ENCODE measurements around the gene UQCC2. TPM values are rescaled to one million over a fixed set of nuclear protein-coding genes. Genes with fewer than 3 reads are reported as not detected.

UQCC2 gene
- polyA plus RNA-seq, 1 of the 3 experiments (the other 2 are of a cell fraction), result 59.0 TPM

DNA sequence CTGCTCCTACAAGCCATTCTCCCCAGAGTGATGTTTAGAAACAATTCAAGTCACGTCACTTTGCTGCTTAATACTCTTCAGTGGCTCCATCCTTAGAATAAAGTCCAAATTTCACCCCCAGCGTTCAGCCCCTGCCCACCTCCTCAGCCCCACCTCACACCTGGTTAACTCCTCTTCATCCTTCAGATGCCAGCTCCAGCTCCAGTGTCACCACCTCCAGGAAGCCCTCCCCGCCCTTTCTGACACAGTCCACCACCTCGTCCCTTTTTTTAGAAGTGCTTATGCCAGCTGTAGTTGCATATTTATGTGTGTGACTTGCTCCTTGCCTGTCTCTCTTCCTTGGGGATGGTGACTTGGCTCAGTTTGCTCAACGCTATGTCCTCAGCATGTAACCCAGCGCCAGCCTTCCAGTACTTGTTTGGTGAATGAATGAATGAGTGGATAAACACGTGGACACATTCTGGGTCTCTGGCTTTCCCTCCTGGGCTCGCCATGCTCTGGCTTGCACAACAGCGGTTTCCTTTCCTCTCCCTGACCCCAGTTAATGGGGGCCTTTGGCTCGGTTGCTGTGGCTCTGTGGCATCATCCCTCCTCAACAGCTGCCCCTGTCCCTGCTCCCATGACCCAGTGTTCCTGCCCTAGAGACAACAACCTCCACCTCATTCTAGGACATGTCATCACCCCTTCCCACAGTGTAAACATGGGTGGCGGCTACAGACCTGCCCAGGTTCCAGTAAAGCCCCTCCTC, 38.9 kb upstream of the UQCC2 start:
- 66% methylated on average over 10 of the region's 11 CpGs for WGBS (ENCODE audit: low lambda C conversion rate)
- H3F3A ChIP-seq (replicated peaks; ENCODE audit: insufficient read depth), result no peaks in the 10 kb centered on the region
- H3K9ac ChIP-seq, result no peak overlapping the region
- H3K27ac ChIP-seq (ENCODE audit: low read depth in 2 of 2, low read length in 1 of 2), result no peak overlapping the region
- H2AFZ ChIP-seq (ENCODE audit: low read depth), result no peak overlapping the region
- TF ChIP-seq RXRA (IDR thresholded peaks at IDR 0.05; ENCODE audit: borderline replicate concordance, low read depth) (no peak), FOXM1 (IDR thresholded peaks at IDR 0.05; ENCODE audit: low read depth) (no peak), TAF1 (IDR thresholded peaks at IDR 0.05; ENCODE audit: borderline replicate concordance, low read depth, low read length) (no peak), SMC3 (IDR thresholded peaks at IDR 0.05; ENCODE audit: low read depth, low read length) (no peak), MEF2A (IDR thresholded peaks at IDR 0.05; ENCODE audit: borderline replicate concordance, low read depth) (no peak), FOSL2 (IDR thresholded peaks at IDR 0.05; ENCODE audit: borderline replicate concordance, low read depth) (no peak), RFX5 (IDR thresholded peaks at IDR 0.05; ENCODE audit: low read length) (no peak), EP300 (IDR thresholded peaks at IDR 0.05; ENCODE audit: borderline replicate concordance in 1 of 2, low read depth in 1 of 2, low read length in 1 of 2) (no peak), GATA2 (CRISPR knock-in tag; IDR thresholded peaks at IDR 0.05) (no peak), POLR2AphosphoS5 (IDR thresholded peaks at IDR 0.05; ENCODE audit: low read depth, low read length) (no peak), TCF12 (IDR thresholded peaks at IDR 0.05) (no peak), GABPA (IDR thresholded peaks at IDR 0.05; ENCODE audit: low read depth) (no peak)
- TF ChIP-seq, protein P1, sequence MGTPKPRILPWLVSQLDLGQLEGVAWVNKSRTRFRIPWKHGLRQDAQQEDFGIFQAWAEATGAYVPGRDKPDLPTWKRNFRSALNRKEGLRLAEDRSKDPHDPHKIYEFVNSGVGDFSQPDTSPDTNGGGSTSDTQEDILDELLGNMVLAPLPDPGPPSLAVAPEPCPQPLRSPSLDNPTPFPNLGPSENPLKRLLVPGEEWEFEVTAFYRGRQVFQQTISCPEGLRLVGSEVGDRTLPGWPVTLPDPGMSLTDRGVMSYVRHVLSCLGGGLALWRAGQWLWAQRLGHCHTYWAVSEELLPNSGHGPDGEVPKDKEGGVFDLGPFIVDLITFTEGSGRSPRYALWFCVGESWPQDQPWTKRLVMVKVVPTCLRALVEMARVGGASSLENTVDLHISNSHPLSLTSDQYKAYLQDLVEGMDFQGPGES (IDR thresholded peaks at IDR 0.05; ENCODE audit: low read depth, low read length), result no peak
- TF ChIP-seq, protein P2, sequence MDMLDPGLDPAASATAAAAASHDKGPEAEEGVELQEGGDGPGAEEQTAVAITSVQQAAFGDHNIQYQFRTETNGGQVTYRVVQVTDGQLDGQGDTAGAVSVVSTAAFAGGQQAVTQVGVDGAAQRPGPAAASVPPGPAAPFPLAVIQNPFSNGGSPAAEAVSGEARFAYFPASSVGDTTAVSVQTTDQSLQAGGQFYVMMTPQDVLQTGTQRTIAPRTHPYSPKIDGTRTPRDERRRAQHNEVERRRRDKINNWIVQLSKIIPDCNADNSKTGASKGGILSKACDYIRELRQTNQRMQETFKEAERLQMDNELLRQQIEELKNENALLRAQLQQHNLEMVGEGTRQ (IDR thresholded peaks at IDR 0.05; ENCODE audit: borderline replicate concordance, low read depth, low read length), result no peak
- TF ChIP-seq, protein P3, sequence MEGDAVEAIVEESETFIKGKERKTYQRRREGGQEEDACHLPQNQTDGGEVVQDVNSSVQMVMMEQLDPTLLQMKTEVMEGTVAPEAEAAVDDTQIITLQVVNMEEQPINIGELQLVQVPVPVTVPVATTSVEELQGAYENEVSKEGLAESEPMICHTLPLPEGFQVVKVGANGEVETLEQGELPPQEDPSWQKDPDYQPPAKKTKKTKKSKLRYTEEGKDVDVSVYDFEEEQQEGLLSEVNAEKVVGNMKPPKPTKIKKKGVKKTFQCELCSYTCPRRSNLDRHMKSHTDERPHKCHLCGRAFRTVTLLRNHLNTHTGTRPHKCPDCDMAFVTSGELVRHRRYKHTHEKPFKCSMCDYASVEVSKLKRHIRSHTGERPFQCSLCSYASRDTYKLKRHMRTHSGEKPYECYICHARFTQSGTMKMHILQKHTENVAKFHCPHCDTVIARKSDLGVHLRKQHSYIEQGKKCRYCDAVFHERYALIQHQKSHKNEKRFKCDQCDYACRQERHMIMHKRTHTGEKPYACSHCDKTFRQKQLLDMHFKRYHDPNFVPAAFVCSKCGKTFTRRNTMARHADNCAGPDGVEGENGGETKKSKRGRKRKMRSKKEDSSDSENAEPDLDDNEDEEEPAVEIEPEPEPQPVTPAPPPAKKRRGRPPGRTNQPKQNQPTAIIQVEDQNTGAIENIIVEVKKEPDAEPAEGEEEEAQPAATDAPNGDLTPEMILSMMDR (IDR thresholded peaks at IDR 0.05), result no peak
- peaks cover 14 to 34% of the 10 kb centered on the region in 2 experiments; a peak in 3 of 4 replicates for H3K4me1 ChIP-seq (ENCODE audit: control insufficient read depth in 1 of 2, insufficient read depth in 2 of 2, low read depth in 1 of 2, low read length in 1 of 2)
- H3K9me3 ChIP-seq, result no peaks in the 10 kb centered on the region
- CTCF ChIA-PET, result interaction anchor here (1.1 to 9.2 kb wide), 9 partner anchors 11 to 405 kb away, joined by 3 to 116 read pairs (median 5); partner anchors contain the start of gene UQCC2
- POLR2A ChIA-PET, result no interaction called here
- H3K4me2 ChIP-seq, result no peak overlapping the region
- no peaks in the 10 kb centered on the region for H4K20me1 ChIP-seq (ENCODE audit: insufficient read depth)
- no peak for DNase-seq
- no peak overlapping the region for H3K4me3 ChIP-seq (ENCODE audit: low read depth in 2 of 2, low read length in 1 of 2)
- no peaks in the 10 kb centered on the region for H3K27me3 ChIP-seq (ENCODE audit: insufficient read depth)
- H3K9me2 ChIP-seq, result no peaks in the 10 kb centered on the region
- no peaks in the 10 kb centered on the region for H3K36me3 ChIP-seq (replicated peaks in 1 of 2; ENCODE audit: control insufficient read depth in 1 of 2, insufficient read depth in 2 of 2, low read length in 1 of 2)
- no peaks in the 10 kb centered on the region for H3K79me2 ChIP-seq (ENCODE audit: insufficient read depth)

Data from SK-N-SH (cell line).